IMR-90 (cell line): ENCODE measurements around the gene TSEN15. TPM values are rescaled to one million over a fixed set of nuclear protein-coding genes. Genes with fewer than 3 reads are reported as not detected.
A peak's percentile ranks its signal among the peaks of the same experiment; 100 is the strongest.

Experiments
- ATAC-seq: fragments of 200-7000 bp; cut with Tn5 transposase; 2 replicates; pipeline ENCODE4 v1.9.1; 2020; ENCODE audit warnings: low read depth, mild to moderate bottlenecking, moderate library complexity
- BruUV-seq: library from RNA; stranded (reverse); fragments of 400-500 nt; replicated peaks from 2 replicates; lab custom pipeline; 2021; lab: Mats Ljungman, UMichigan
- CTCF ChIA-PET: fragments of 300-600 bp; formaldehyde crosslinking; extraction: SDS; loops from one replicate; lab custom pipeline; 2021; ENCODE audit warnings: antibody characterized with exemption; lab: Yijun Ruan, JAX
- POLR2A ChIA-PET: fragments of 300-600 bp; sonication (Branson Sonifier 250); formaldehyde crosslinking; loops from one replicate; lab custom pipeline; 2022; ENCODE audit warnings: antibody characterized with exemption; ENCODE audit not compliant: unreplicated experiment; lab: Charles Lee
- DNase-seq: peaks from one replicate; pipeline ENCODE4 v3.0.0; 2013
- H2AFZ ChIP-seq: replicated peaks from 2 replicates; pipeline ENCODE3; 2013; ENCODE audit warnings: low read length, mild to moderate bottlenecking; ENCODE audit not compliant: poor library complexity
- H2AK5ac ChIP-seq: 2 replicates; pipeline ENCODE4 v1.6.1; 2013; ENCODE audit warnings: low read depth, low read length, inconsistent platforms
- H2AK9ac ChIP-seq: replicated peaks from 2 replicates; pipeline ENCODE3; 2013; ENCODE audit warnings: mild to moderate bottlenecking, low read depth, low read length, moderate library complexity; ENCODE audit not compliant: poor library complexity
- H2BK120ac ChIP-seq: 2 replicates; pipeline ENCODE4 v1.6.1; 2013; ENCODE audit warnings: low read depth, low read length, inconsistent platforms
- H2BK15ac ChIP-seq: 3 replicates; pipeline ENCODE4 v1.6.1; 2013; ENCODE audit warnings: low read depth, low read length, inconsistent platforms
- H2BK20ac ChIP-seq: 2 replicates; pipeline ENCODE4 v1.6.1; 2013; ENCODE audit warnings: low read depth, mild to moderate bottlenecking, inconsistent platforms, low read length, moderate library complexity
- H2BK5ac ChIP-seq: 2 replicates; pipeline ENCODE4 v1.6.1; 2013; ENCODE audit warnings: mild to moderate bottlenecking, low read depth, low read length, inconsistent platforms; ENCODE audit not compliant: poor library complexity, severe bottlenecking
- H3K14ac ChIP-seq: replicated peaks from 2 replicates; pipeline ENCODE4 v1.6.1; 2013; ENCODE audit warnings: low read depth, low read length, inconsistent platforms
- H3K18ac ChIP-seq: 2 replicates; pipeline ENCODE4 v1.6.1; 2013; ENCODE audit warnings: low read depth, low read length, control low read depth
- H3K23ac ChIP-seq: 2 replicates; pipeline ENCODE4 v1.6.1; 2013; ENCODE audit warnings: low read depth, low read length, inconsistent platforms
- H3K27ac ChIP-seq: 2 replicates; pipeline ENCODE4 v1.5.1; 2013; ENCODE audit warnings: mild to moderate bottlenecking, control low read depth, low read length; ENCODE audit not compliant: insufficient read depth
- H3K27me3 ChIP-seq: 2 replicates; pipeline ENCODE4 v1.6.1; 2013; ENCODE audit warnings: low read length; ENCODE audit not compliant: control insufficient read depth, insufficient read depth
- H3K36me3 ChIP-seq: 2 replicates; pipeline ENCODE4 v1.6.1; 2013; ENCODE audit warnings: low read length, mixed read lengths; ENCODE audit not compliant: control insufficient read depth, insufficient read depth
- H3K4ac ChIP-seq: 2 replicates; pipeline ENCODE4 v1.6.1; 2013; ENCODE audit warnings: low read depth, low read length, inconsistent platforms
- H3K4me1 ChIP-seq: 2 replicates; pipeline ENCODE4 v1.6.1; 2013; ENCODE audit warnings: low read length, mixed read lengths; ENCODE audit not compliant: control insufficient read depth, insufficient read depth
- H3K4me2 ChIP-seq: 2 replicates; pipeline ENCODE4 v1.6.1; 2013; ENCODE audit warnings: low read depth, mild to moderate bottlenecking, control low read depth, low read length, moderate library complexity
- H3K4me3 ChIP-seq: 2 replicates; pipeline ENCODE4 v1.5.1; 2013; ENCODE audit warnings: low read depth, mild to moderate bottlenecking, control low read depth, low read length, moderate library complexity; ENCODE audit not compliant: insufficient read depth
- H3K56ac ChIP-seq: 2 replicates; pipeline ENCODE4 v1.6.1; 2013; ENCODE audit warnings: low read length, inconsistent platforms; ENCODE audit not compliant: insufficient read depth; ENCODE audit errors: extremely low read depth
- H3K79me1 ChIP-seq, 2 experiments: 2 replicates each; pipeline ENCODE4 v1.6.1; 2013; ENCODE audit warnings: low read length in 2 of 2, inconsistent platforms in 1 of 2, low read depth in 1 of 2
- H3K9ac ChIP-seq: 2 replicates; pipeline ENCODE4 v1.6.1; 2013; ENCODE audit warnings: low read depth, low read length, control low read depth
- H3K9me1 ChIP-seq: 2 replicates; pipeline ENCODE4 v1.6.1; 2013; ENCODE audit warnings: low read length, inconsistent platforms; ENCODE audit not compliant: insufficient read depth
- H3K9me3 ChIP-seq: 2 replicates; pipeline ENCODE4 v1.6.1; 2013; ENCODE audit warnings: low read length; ENCODE audit not compliant: control insufficient read depth, insufficient read depth
- H4K20me1 ChIP-seq: 2 replicates; pipeline ENCODE4 v1.6.1; 2013; ENCODE audit warnings: low read length, inconsistent platforms; ENCODE audit not compliant: insufficient read depth
- H4K5ac ChIP-seq: 2 replicates; pipeline ENCODE4 v1.6.1; 2013; ENCODE audit warnings: mild to moderate bottlenecking, low read depth, low read length, control low read depth
- H4K8ac ChIP-seq, 2 experiments: 2 replicates each; pipeline ENCODE4 v1.6.1; 2013; ENCODE audit warnings: low read depth in 2 of 2, low read length in 2 of 2, control low read depth in 1 of 2, inconsistent platforms in 1 of 2
- H4K91ac ChIP-seq: 2 replicates; pipeline ENCODE4 v1.6.1; 2013; ENCODE audit warnings: low read depth, low read length, inconsistent platforms; ENCODE audit not compliant: insufficient read depth
- BHLHE40 ChIP-seq: fragments of 150-350 bp; IDR thresholded peaks from 2 replicates; pipeline ENCODE4 v1.6.1; 2016; ENCODE audit warnings: mild to moderate bottlenecking, low read depth, low read length
- CTCF ChIP-seq: conservative IDR thresholded peaks from 2 replicates; pipeline ENCODE4 v1.5.1; 2012; ENCODE audit warnings: mild to moderate bottlenecking, low read depth, low read length, improper control_type of control experiment
- ELK1 ChIP-seq: fragments of 150-350 bp; IDR thresholded peaks from 2 replicates; pipeline ENCODE4 v1.6.1; 2016; ENCODE audit warnings: low read depth, mild to moderate bottlenecking, low read length, moderate library complexity, borderline replicate concordance
- NFE2L2 ChIP-seq: fragments of 150-350 bp; IDR thresholded peaks from 2 replicates; pipeline ENCODE4 v1.6.1; 2016; ENCODE audit warnings: low read depth, mild to moderate bottlenecking, low read length
- USF2 ChIP-seq: fragments of 150-350 bp; IDR thresholded peaks from 2 replicates; pipeline ENCODE4 v1.6.1; 2017; ENCODE audit warnings: mild to moderate bottlenecking, antibody characterized with exemption, low read length, low read depth
- whole genome bisulfite sequencing, 2 experiments: methylation state at CpG; one replicate each; pipeline versions ENCODE4 v1.1.5 to v1.1.7; 2013; ENCODE audit warnings: missing lambda C conversion rate in 2 of 2; ENCODE audit not compliant: insufficient read length in 1 of 2; ENCODE audit errors: extremely low coverage in 2 of 2; 5-methylcytosine and 5-hydroxymethylcytosine counted together
- dilution Hi-C: fragments of 300-500 bp; cut with HindIII; formaldehyde crosslinking; loops from one replicate; pipeline ENCODE4 v1.14.3; 2018; ENCODE audit warnings: low sequenced_read_pairs; ENCODE audit not compliant: unreplicated experiment
- in situ Hi-C: fragments of 300-500 bp; cut with MboI; formaldehyde crosslinking; loops from 3 replicates; pipeline ENCODE4 v1.14.3; 2019; ENCODE audit warnings: low sequenced_read_pairs, inconsistent platforms, mixed read lengths
- intact Hi-C: fragments of 100-400 bp; cut with micrococcal nuclease; formaldehyde crosslinking; loops from 2 replicates; pipeline ENCODE4 v1.10.0; 2022
- polyA plus RNA-seq, 3 experiments: library from polyadenylated mRNA; depleted of rRNA; stranded (reverse); fragments of >200 nt; gene quantifications; 2 replicates each; pipeline ENCODE4 v1.2.3, GENCODE V29; 2012; ENCODE audit warnings: low replicate concordance in 1 of 3
- total RNA-seq: library from RNA; depleted of rRNA; stranded (reverse); fragments of >200 nt; gene quantifications from 2 replicates; pipeline ENCODE4 v1.2.3, GENCODE V29; 2012

TSEN15 gene
- total and polyA plus RNA-seq, 2 of the 4 experiments (the other 2 are of a cell fraction): 32.4 to 45.0 TPM

GRCh38 chr1:184052750-184053149 is 1.2 kb downstream of the TSEN15 start:
- peak overlapping the region; percentile 87 for H3K14ac ChIP-seq
- ChIA-PET CTCF (no interaction called here), POLR2A (no interaction called here)
- H3K9me1 ChIP-seq: no peaks in the 10 kb centered on the region
- peak overlapping the region; percentile 70; the same call in 1 of the 2 replicates for H3K23ac ChIP-seq
- H3K4me3 ChIP-seq: peak overlapping the region; percentile 59; the same call in 1 of the 2 replicates
- H3K4me2 ChIP-seq: peak overlapping the region; percentile 92
- BruUV-seq: no TSS peak
- H4K5ac ChIP-seq: peak overlapping the region; percentile 27; the same call in 1 of the 2 replicates
- H2AK9ac ChIP-seq: no peak overlapping the region
- peaks cover 4% of the 10 kb centered on the region; the same call in 1 of the 2 replicates for H3K36me3 ChIP-seq
- no peak overlapping the region for H3K27ac ChIP-seq
- dilution Hi-C loops: no loop called here
- peak overlapping the region; percentile 82; the same call in 1 of the 2 replicates for H3K9ac ChIP-seq
- H3K79me1 ChIP-seq: peaks cover 14 to 38% of the 10 kb centered on the region in 2 experiments
- DNase-seq (no peak), ATAC-seq (no peak)
- TF ChIP-seq ELK1 (no peak), BHLHE40 (no peak), USF2 (no peak), CTCF (no peak), NFE2L2 (no peak)
- H2BK120ac ChIP-seq: peak overlapping the region; percentile 47
- no peaks in the 10 kb centered on the region for H3K9me3 ChIP-seq
- no peak overlapping the region for H2BK20ac ChIP-seq
- H2AK5ac ChIP-seq: no peak overlapping the region
- intact Hi-C loops: loop anchor here (5.0 to 10.0 kb wide), 2 partner anchors 120 to 418 kb away; partner anchors contain the start of gene ARPC5
- H4K91ac ChIP-seq: peak overlapping the region; percentile 44; the same call in 1 of the 2 replicates
- in situ Hi-C loops: no loop called here
- no peak overlapping the region for H2AFZ ChIP-seq
- no peaks in the 10 kb centered on the region for H4K20me1 ChIP-seq
- H3K4ac ChIP-seq: peak overlapping the region; percentile 84; the same call in 1 of the 2 replicates
- no peak overlapping the region for H2BK15ac ChIP-seq
- no peaks in the 10 kb centered on the region for H3K27me3 ChIP-seq
- H4K8ac ChIP-seq: peak overlapping the region; percentile 94 to 96; a peak in 3 of 4 replicates
- peak overlapping the region; percentile 91 for H2BK5ac ChIP-seq
- peaks cover 10% of the 10 kb centered on the region; the same call in 1 of the 2 replicates for H3K4me1 ChIP-seq
- no peak overlapping the region for H3K18ac ChIP-seq
- WGBS, 2 experiments: 100% methylated on average over 1 of the region's 3 CpGs; no CpG with 5 or more reads in 1 of the 2 experiments
- peak overlapping the region; percentile 94; the same call in 1 of the 2 replicates for H3K56ac ChIP-seq
